Stimulated activated CD4-positive, alpha-beta T cell treated with anti-CD3 and anti-CD28 coated beads, TNF-alpha, amount 100 ng/mL, for 24 hours (primary cell): ENCODE measurements around the gene MEOX1.

Experiments used
- DNase-seq, 3 experiments: peaks; one replicate each; pipeline ENCODE4 v3.0.0-alpha.2; 2020; ENCODE audit warnings: low read depth in 3 of 3

Gene MEOX1

DNA sequence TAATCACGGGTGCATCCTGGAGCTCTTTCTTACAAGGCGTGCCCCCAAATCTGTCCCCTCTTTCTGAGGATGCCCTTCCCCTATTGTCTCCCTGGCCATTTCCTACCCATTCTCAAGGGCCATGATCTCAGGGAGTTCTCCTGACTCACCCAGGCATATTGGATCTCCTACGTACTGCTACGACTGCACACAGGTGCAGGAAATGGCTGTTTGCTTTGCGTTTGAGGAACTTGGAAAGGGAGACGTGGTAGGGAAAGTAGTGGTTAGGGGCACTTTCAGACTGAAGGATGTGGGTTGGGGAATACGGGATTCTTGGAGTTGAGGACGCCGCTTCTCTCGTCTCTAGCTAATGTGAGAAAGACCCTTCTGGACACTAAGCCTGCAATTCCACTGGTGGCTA is 18.7 kb upstream of the MEOX1 start:
- DNase-seq = no peak

DNA sequence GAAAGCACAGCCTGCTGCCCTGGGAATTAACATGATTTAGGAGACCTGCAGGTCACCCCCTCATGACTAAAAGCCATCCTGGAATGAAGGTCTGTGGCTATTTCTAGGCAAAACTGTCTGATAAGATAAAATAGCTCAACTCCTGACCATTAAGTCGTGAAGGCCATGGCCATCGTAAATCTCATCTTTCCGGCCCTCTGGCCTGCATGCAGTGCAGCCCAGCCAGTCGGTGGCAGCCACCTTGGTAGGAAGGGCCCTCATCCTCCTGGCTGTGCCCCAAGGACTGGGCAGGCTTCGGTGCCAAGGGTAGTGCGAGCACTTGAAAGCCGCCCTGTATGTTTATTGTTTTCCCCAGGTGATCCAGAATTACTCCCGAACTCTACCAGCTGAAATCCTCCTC is 18.2 kb upstream of the MEOX1 start:
- no peak for DNase-seq

DNA sequence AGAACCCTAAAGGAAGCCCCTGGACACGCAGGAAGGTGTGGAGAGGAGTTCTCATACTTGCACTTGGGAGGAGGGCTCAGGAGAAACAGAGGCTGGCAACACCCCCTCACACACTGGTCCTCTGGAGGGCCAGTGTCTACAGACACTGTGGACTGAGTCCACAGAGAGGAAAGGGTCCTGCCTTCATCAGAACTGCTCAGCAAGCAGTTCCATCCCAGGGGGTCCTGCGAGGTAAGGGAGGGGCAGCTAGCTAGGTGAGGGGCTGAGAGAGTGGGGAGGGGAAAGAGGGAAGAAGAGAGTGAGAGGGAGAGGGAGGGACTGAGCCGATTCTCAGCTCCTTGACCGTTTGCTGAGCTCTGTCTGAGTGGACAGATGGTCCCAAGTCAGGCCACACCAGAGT is 17.7 kb upstream of the MEOX1 start:
- no peak for DNase-seq

DNA sequence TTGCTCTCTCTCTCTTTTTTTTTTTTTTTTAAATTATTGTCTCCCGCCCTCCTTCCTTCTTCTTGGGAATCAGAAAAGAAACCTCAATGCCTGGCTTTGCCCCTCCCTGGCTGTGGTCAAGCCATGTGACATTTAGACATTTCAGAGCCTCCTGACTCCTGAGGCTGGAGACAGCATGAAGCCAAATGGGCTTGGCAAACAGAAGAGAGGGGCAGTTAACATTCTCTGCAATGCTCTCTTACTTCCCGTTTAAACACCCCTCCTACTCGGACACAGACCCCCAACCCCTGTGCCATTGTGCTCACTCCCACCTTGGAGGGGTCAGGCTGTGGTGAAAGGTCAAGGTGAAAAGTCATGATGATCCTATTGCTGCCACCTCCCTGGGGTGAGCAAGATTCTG is 14.7 kb upstream of the MEOX1 start:
- DNase-seq = no peak

DNA sequence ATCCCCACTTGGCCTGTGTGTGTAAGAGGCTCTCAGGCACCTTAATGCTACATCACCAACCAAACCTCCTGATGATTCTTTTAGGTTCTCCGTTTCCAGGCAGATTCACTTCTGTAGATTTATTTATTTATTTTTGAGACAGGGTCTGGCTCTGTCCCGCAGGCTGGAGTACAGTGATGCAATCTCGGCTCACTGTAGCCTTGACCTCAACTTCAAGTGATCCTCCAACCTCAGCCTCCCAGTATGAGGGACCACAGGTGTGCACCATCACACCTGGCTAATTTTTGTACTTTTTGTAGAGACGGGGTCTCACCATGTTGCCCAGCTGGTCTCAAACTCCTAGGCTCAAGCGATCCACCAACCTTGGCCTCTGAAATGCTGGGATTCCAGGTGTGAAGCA is 12.7 kb upstream of the MEOX1 start:
- no peak for DNase-seq

DNA sequence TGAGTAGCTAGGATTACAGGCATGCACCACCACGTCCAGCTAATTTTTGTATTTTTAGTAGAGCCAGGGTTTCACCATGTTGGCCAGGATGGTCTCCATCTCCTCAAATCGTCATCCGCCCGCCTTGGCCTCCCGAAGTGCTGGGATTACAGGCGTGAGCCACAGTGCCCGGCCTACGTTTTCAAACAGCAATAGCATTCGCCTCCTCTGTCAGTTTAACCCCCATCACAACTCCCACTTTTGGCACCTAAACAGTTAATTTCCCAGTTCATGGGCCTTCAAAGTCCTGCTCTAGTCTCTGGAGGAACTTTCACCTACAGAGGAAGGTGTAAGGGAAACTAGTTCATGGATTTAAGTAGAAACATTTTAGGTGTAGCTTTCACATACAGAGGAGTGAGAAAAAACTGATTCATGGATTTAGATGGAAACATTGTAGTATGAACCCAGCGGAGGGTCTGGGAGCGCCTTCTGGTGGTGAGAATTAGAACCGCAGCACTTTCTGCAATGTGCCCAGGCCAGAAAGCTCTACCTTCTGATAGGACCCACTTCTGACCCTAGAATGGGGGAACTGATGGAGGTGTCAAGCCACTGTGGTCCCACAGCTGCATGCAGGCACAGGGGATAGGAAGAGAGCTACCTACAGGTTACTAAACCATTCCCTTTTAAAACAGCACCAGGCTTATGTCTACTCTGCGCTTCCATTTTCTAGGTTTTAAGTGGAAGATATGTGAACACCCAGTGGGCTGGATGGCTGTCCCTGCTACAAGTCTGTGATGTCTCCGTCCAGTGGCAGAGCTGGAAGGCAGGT is 12.0 kb upstream of the MEOX1 start:
- DNase-seq = peak; percentile 51 to 77 (median 63)

DNA sequence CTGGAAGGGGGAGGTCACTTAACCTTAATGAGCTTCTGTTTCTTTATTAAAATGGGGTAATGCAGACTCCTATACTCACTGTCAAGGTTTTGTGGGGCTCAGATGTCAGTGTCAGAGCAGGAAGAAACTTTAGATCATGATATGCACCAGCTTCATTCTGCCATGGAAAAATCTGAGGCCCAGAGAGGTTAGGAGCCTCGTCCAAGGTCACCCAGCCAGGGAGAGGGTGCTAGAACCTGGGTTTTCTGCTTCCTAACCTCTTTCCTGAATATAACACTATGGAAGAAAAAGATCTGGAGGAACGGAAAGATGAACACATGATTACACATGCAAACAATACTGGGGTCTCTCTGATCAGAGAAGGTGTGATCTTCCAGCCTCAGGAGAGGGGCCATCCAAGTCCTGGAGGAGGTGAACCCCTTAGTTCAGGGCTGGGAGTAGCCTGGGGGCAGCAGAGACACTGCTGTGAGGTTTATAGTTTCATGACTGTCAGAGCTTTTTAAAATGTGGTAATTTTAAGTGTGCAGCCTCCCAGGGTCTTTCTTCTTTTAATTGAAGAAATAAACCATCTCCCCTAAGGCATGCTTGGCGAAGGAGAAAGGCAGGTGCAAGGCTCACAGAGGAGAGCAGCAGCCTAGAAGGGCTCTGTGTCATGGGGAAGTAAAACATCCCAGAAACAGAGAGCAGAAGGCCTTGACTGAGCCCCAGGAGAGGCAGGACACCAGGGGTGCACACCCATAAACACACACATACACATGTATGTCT is 10.2 kb upstream of the MEOX1 start:
- no peak for DNase-seq

DNA sequence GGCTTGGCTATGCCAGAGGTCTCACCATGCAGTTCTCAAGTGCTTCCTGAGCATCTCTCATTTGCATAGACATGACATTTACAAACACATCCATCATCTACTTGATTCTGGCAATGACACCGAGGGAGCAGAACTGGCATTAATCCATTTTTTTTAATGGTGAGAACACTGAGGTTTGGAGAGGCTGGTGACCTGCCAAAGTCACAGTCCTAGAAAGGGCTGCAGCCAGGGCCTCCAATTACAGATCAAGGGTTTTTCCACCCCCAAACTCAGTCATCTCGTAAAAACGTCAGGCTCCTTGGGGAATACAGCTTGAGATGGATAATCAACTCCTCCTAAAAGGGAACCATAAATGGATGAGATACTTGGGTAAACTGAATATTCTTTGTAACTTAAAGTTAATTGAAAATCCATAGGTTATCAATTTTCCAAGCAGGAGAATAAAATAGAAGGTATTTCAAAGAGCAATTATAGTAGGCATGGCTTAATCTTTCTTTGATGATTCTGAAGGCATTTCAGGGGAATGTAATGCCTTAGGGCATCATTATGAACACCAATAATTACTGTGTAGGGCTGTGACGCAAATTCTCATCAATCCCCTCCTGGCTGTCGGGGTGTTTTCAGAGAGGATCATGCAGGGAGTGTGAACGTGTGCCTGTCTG is 9.4 kb upstream of the MEOX1 start:
- DNase-seq = no peak

DNA sequence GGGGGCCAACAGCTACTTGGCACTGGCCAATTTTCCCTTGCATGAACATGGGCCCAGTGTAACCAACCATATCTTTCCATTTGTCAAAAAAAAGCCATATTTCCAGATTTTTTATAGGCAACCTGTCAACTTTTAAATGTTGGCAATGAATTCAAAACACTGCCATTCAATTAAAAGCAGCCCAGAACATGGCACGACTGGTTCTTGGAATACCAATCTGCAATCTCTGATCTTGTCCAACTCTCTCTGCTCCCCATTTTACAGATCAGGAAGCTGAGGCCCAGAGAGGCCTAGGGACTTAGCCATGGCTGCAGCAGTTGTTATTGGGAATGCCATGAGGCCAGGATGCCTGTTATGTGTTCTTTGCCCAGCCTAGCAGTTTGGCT is 8.9 kb upstream of the MEOX1 start:
- DNase-seq = no peak

DNA sequence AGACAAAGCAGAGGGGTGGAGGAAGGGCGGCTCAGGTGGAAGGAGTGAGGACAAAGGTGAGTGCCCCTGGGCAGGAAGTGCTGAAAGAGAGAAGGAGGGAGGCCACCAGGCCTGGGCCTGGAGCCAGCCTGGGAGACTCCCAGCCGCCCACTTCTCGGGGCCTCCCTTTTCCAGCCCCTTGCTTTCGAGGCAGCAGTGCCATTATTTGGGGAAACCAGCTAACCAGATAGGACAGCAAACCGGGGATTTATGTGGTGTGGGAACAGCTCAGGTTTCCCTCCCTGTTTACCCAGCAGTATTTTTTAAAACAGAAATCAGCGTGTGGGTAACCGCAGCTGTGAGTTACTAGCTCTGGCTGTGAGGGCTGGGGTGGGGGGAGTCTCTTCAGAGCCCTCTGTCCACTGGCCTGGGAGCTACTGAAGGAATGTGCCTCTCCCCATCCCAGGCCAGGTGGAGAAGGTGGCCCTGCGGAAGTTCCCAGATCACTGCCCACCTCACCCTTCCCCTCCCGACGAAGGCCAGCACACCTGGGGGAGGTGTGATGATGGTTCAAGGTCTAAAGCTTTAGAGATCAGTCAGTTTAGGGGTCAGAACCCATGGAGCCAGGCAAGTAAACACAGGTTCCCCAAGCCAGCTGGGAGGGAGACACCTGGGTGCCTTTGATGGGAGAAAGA is 8.4 kb upstream of the MEOX1 start:
- DNase-seq = no peak

DNA sequence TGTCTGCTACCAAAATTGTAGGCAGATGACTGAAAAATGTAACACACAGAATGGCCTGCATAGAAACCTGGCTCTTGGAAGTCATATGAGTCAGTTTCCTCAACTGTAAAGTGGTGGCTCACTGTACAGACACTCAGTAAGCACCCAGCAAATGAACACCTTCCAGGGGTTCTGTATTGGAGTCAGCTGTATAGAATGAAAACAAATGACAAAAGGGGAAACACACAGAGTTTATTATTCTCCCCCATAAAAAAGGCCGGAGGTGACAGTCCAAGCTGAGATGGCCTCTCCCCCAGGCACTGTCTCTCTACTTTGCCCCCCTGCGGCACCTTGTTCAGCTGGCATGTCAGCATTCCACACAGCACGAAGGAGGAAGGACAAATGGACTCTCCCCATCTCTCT is 6.2 kb upstream of the MEOX1 start:
- no peak for DNase-seq

DNA sequence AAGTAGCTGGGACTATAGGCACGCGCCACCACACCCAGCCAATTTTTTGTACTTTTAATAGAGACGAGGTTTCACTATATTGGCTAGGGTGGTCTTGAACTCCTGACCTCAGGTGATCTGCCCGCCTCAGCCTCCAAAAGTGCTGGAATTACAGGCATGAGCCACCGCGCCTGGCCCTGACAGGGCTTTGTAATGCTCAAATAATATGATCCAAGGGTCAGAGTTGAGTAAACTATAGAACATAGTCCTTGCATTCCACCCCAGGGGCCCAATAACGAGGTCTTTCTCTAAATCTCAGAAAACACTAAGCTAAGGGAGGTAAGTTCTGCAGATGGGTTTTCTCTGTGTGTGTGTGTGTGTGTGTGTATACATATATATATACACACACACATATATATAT is 5.8 kb upstream of the MEOX1 start:
- no peak for DNase-seq

DNA sequence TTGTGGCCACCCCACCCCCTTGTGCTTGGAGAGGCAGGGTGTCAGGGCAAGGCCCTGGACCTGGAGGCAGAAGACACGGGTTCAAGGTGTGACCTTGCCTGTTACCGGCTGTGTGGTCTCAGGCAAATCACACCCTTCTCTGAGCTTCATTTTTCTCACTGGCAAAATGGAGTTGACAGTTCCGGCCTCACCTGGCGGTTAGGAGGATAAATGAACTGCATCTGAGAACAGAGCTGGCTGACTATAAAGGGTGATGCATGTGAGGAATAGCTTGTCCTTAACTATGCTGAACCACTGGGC is 4.2 kb upstream of the MEOX1 start:
- no peak for DNase-seq

DNA sequence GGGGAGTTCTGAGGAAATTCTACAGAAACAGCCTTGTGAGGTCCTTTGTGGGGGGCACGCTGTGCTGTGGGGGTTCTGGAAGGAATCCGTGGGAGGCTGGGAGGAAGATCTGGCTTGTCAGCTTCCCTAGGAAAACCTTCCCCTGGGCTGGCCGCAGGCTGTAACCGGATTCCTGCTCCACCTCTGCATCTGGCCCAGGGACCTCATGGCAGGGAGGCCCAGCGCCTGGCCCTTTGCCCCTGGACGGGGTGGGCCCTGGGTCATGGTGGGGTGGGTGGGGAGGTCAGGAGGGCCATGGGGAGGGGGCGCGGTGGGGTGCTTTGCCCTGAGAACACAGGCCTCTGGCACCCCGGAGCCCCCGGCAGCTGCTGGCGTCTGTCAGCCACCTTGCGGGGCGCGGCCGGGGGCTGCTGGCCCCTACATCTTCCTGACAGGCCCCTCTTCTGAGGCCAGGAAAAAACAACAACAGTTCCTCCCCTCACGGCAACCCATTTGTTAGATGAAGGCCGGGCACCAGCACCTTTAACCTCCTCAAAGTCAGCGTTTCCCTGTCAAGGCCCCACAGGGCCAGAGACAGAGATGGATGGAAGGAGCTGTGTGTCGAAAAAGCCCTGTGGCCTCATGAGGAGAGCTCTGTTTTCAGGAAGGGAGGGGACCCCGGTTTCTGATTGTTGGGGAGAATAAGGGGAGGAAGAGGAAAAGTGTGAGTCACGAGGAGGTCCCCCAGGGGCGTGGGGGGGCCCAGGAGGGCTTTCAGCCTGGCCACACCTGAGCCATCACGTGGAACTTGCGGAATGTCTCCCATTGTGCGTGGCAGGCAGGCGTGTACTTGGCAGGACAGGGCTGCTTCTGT is 3.6 kb upstream of the MEOX1 start:
- no peak for DNase-seq

DNA sequence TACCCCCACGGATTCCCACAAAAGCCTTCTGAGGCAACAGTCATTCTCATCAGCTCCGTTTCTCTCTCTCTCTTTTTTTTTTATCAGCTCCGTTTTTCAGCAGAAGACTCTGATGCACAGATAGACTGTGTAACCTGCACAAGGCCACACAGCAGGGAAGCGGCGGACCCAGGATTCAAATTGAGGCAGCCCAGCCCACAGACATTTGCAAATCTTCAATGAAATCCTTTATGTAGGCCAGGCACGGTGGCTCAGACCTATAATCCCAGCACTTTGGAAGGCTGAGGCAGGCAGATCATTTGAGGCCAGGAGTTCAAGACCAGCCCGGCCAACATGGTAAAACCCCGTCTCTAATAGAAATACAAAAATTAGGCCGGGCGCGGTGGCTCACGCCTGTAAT is 2.4 kb upstream of the MEOX1 start:
- DNase-seq = no peak

DNA sequence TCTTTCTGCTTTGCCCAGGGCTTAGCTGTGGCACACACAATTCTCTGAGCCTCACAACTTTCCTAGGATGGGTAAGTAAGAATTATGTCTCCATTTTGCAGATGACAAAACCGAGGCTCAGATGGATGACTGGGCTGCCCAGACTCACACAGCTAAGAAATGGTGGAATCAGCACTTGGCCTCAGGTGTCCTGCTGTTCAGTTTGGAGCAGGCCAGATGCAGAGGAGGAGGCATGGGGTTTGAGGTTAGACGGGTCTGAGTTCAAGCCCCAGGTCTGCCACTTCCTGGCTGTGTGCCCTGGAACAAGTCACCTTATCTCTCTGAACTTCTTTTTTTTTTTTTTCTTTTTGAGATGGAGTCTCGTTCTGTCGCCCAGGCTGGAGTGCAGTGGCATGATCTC is 1.7 kb upstream of the MEOX1 start:
- no peak for DNase-seq

DNA sequence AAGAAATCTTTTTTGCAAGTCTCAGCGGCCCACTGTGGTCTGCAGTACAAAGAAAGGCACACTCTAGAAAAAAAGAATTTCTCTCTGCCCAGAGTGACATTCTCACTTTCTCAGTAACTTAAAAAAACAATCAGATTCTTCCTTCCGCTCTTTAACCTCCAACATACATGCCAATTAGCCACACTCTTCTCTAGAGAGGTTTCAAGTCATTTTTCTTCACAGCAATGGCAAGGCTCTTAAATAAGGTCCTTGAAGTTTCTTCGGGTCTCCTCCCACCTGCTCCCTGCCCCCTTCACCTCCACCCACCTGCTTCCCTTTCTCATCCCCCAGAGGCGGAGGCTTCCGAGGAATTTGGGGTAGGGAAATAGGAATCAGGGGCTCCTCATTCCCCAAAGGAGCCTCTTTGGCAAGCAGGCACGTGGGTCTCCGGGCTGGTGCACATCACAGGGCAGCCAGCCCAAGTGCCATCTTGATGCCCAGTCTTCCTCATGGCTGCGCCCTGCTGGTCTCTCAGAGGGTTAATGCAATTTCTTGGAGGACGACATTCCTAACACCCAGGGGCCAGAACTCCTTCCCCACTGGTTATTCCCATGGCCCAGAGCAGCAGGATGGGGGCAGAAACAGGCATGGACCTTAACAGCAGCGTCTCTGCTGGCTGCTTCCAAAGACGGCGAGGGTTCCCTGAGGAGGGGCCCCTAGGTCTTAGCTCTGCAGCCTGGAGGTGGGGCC is 855 bp upstream of the MEOX1 start:
- no peak for DNase-seq

DNA sequence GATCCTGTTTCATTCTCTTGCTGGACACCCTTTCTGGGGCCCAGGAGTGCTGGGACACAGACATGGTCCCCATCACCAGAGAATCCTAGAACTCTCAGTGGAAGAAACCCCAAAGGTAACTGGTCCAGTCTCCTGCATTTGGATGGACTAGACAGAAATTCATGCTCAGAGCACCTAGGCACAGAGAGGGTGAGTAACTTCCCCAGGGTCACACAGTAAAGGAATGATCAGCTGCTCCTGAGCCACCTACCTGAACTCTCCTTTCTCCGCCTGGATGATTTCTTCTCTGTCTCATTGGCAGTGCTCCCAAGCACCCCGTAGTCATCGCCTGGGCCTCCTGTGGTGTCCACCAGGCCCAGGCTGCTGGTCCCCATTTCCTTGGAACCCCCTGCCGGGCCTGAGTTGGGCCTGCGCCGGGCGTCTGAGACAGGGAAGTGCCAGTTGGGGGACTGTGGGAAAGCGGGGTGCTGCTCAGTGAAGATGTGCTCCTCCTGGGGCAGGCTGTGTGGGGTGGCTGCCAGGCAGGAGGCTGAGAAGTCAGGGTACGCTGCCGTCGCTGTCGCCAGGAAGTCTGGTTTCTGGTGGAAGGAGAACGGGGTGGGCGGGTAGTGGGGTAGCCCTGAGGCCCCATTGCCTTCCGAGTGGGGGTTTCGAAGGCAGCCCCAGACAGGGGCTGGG is 767 bp downstream of the MEOX1 start:
- DNase-seq = peak in 1 of 3 experiments; percentile 22

DNA sequence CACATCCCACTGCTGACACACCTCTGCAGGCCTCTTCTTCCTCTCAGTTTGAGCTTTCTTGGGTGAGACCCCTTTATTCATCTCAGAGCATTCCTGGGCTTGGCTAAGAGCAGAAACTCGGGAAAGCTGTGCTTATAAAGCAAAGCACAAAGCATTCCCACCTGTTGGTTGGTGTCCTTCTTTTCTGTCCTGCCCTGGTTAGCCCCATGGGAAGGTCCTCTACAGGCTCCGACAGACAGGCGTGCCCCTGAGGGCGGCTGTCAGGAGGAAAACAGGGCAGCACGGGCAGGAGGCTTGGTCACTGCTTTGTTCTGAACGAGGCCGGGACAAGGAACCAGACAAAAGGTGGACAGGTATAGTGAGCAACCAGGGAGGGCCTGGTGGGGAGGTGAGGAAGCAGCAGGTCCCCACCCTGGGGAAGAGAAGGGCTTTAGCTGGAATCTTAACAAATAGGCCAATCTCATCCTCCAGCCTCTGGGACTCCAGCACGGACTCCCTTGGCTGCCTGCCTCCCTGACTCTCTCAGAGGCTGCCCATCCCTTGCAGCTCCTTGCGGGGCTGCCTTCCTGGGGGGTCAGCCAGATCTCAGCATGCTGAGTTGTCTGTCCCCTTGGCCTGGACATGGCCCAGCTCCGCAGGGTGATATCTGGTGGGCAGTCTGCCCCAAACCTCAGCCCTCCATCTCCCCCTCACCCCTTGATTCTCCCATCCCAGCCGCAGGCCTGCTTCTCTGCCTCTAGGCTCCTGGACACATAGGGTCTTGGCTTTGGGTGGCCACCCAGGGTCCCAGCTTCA is 1.7 kb downstream of the MEOX1 start:
- no peak for DNase-seq

DNA sequence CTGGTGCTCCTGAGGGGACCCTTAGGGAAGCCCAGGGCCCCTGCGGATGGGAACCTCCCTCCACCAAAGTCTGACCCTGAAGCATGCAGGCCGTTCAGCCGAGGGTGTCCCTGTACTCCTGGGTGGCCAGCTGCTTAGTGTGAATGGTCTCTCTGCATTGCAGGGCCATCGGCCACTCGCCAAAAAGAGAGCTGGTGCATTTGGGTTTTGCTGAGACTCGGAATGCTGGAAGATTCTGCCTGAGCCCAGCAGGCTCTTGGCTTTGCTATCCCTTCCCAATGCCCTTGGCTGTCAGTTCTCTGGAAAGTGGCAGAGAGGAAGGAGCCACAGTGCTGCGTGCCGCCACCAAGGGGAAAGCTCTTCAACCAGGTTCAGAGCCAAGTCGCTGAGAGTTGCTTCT is 2.8 kb downstream of the MEOX1 start:
- DNase-seq = no peak
